ENCODE data around the gene ERC1.
"Not testable (repeated sequence)": the region's sequence is repeated elsewhere in the genome, so short reads cannot be mapped to it uniquely, and the experiment has no call there.

The ERC1 gene

GRCh38 chr12:1080520-1081223, 89.6 kb downstream of the ERC1 start:
- DNase-seq: no peak

GRCh38 chr12:1083151-1083888, 92.3 kb downstream of the ERC1 start:
- no peak for DNase-seq

GRCh38 chr12:1083889-1084262, 92.9 kb downstream of the ERC1 start:
- no peak for DNase-seq

- DNase-seq: no peak
Observed at GRCh38 chr12:1091350-1091749, 100.3 kb downstream of the ERC1 start.

- peak; percentile 7 to 14 for DNase-seq
Observed at GRCh38 chr12:1093166-1093751, 102.2 kb downstream of the ERC1 start.

- no peak for DNase-seq
Observed at GRCh38 chr12:1094714-1095113, 103.7 kb downstream of the ERC1 start.

- DNase-seq: no peak
Observed at GRCh38 chr12:1099158-1099557, 108.1 kb downstream of the ERC1 start.

GRCh38 chr12:1099618-1100017, 108.6 kb downstream of the ERC1 start:
- not testable (repeated sequence) for DNase-seq

GRCh38 chr12:1102115-1102514, 111.1 kb downstream of the ERC1 start:
- DNase-seq: no peak

GRCh38 chr12:1102791-1103450, 111.9 kb downstream of the ERC1 start:
- no peak for DNase-seq

- no peak for DNase-seq
Observed at GRCh38 chr12:1103632-1104031, 112.6 kb downstream of the ERC1 start.

GRCh38 chr12:1104088-1104800, 113.2 kb downstream of the ERC1 start:
- no peak for DNase-seq

- no peak for DNase-seq
Observed at GRCh38 chr12:1107669-1108068, 116.6 kb downstream of the ERC1 start.

- no peak for DNase-seq
Observed at GRCh38 chr12:1108276-1108675, 117.3 kb downstream of the ERC1 start.

GRCh38 chr12:1115484-1116231, 124.6 kb downstream of the ERC1 start:
- DNase-seq: no peak

- DNase-seq: no peak
Observed at GRCh38 chr12:1117371-1117770, 126.3 kb downstream of the ERC1 start.

GRCh38 chr12:1117970-1118563, 127.0 kb downstream of the ERC1 start:
- DNase-seq: peak; percentile 2 to 11

GRCh38 chr12:1122786-1123185, 131.8 kb downstream of the ERC1 start:
- DNase-seq: no peak

GRCh38 chr12:1126091-1126490, 135.1 kb downstream of the ERC1 start:
- no peak for DNase-seq

GRCh38 chr12:1127021-1127420, 136.0 kb downstream of the ERC1 start:
- no peak for DNase-seq

GRCh38 chr12:1130164-1130563, 139.1 kb downstream of the ERC1 start:
- DNase-seq: no peak

- no peak for DNase-seq
Observed at GRCh38 chr12:1130571-1130970, 139.5 kb downstream of the ERC1 start.

Data from SHP77 (cell line).